Esophagus (tissue), 2 donors: ENCODE results near the gene ASPA. TPM values are rescaled to one million over a fixed set of nuclear protein-coding genes. Genes with fewer than 3 reads are reported as not detected.

Experiments
- H3K27ac ChIP-seq, 2 donors: one replicate each; pipeline ENCODE4 v1.5.1; 2013; ENCODE audit warnings: low read depth in 2 of 2, mild to moderate bottlenecking in 2 of 2, inconsistent platforms in 1 of 2, low read length in 1 of 2, moderate library complexity in 1 of 2
- H3K27me3 ChIP-seq, 2 donors: one replicate each; pipeline ENCODE4 v1.6.1; 2013; ENCODE audit warnings: low read length in 2 of 2, control low read depth in 1 of 2, mild to moderate bottlenecking in 1 of 2; ENCODE audit not compliant: insufficient read depth in 2 of 2, control insufficient read depth in 1 of 2
- H3K36me3 ChIP-seq, 2 donors: one replicate each; pipeline ENCODE4 v1.6.1; 2013; ENCODE audit warnings: low read length in 1 of 2; ENCODE audit not compliant: control insufficient read depth in 2 of 2, insufficient read depth in 2 of 2
- H3K4me1 ChIP-seq, 2 donors: one replicate each; pipeline ENCODE4 v1.6.1; 2013; ENCODE audit warnings: low read length in 1 of 2; ENCODE audit not compliant: control insufficient read depth in 2 of 2, insufficient read depth in 2 of 2
- H3K4me3 ChIP-seq, 2 donors: one replicate each; pipeline ENCODE4 v1.5.1; 2013; ENCODE audit warnings: low read length in 2 of 2, mild to moderate bottlenecking in 2 of 2, low read depth in 1 of 2, moderate library complexity in 1 of 2
- H3K9me3 ChIP-seq, 2 donors: one replicate each; pipeline ENCODE4 v1.6.1; 2013; ENCODE audit warnings: mild to moderate bottlenecking in 2 of 2, low read depth in 1 of 2, low read length in 1 of 2, moderate library complexity in 1 of 2; ENCODE audit not compliant: control insufficient read depth in 2 of 2, insufficient read depth in 1 of 2
- WGBS, 2 donors: extraction: QIAGEN DNeasy Blood & Tissue Kit; methylation state at CpG; one replicate each; pipeline ENCODE4 v1.1.7; 2013; 5-methylcytosine and 5-hydroxymethylcytosine counted together
- polyA plus RNA-seq, 2 donors: library from polyadenylated mRNA; stranded (reverse); fragments of 200-250 nt; gene quantifications; one replicate each; pipeline ENCODE4 v1.2.3, GENCODE V29; 2013
- donor health status: healthy with polysubstance abuse.
- donor health status: Bipolar disorder and iron deficiency.

Gene ASPA
- polyA plus RNA-seq, 2 donors: 0.38 to 0.61 TPM

DNA sequence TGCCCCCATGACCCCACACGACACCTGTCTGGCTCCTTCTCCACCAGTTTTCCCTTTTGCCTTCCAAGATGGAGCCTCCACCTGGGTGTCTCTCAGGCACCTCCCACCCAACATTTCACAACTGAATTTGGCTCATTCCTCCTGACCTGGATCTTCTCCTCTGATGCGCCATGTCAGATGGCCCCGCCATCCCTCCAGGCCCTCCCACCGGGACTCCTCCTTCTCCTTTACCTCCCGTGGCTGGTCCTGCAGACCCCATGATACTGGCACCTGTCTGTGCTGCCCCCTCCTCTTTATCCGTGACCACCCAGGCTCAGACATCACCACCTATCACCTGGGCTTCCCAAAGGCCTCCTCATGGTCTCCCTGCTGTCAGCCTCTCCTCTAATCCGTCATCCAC lies 77.1 kb downstream of the ASPA start:
- H3K4me1 ChIP-seq: peaks cover 0 to 9% of the 10 kb centered on the region in 2 donors
- 87 to 94% methylated on average over 7 of the region's 7 CpGs for WGBS, 2 donors
- H3K9me3 ChIP-seq: no peaks in the 10 kb centered on the region
- H3K27me3 ChIP-seq: no peaks in the 10 kb centered on the region
- no peak overlapping the region for H3K27ac ChIP-seq
- H3K4me3 ChIP-seq: no peak overlapping the region
- H3K36me3 ChIP-seq: no peaks in the 10 kb centered on the region

Other genes starting within 250 kb of the ASPA start
- not detected for gene OR3A1, start 177.6 kb upstream of the ASPA start, polyA plus RNA-seq
- not detected for gene OR3A2, start 89.7 kb upstream of the ASPA start, polyA plus RNA-seq
- not detected for gene OR1E1, start 77.6 kb upstream of the ASPA start, polyA plus RNA-seq
- gene OR3A3, start 64.6 kb upstream of the ASPA start, polyA plus RNA-seq: not detected
- not detected for gene OR1E2, start 42.2 kb upstream of the ASPA start, polyA plus RNA-seq
- gene SPATA22, start 4.2 kb upstream of the ASPA start, polyA plus RNA-seq: under 1 TPM in 1 of 2 donors, not detected in 1; 0.02 TPM
- under 1 TPM; 0.16 to 0.83 TPM for gene TRPV3, start 81.8 kb downstream of the ASPA start, polyA plus RNA-seq
- gene TRPV1, start 133.4 kb downstream of the ASPA start, polyA plus RNA-seq: 1 to 10 TPM; 1.3 to 4.7 TPM
- 1 to 10 TPM; 7.2 to 8.5 TPM for gene SHPK, start 160.3 kb downstream of the ASPA start, polyA plus RNA-seq
- gene CTNS, start 160.8 kb downstream of the ASPA start, polyA plus RNA-seq: 1 to 10 TPM; 3.6 to 4.1 TPM
- gene TAX1BP3, start 192.6 kb downstream of the ASPA start, polyA plus RNA-seq: 100 to 1,000 TPM; 158 to 248 TPM
- 10 to 100 TPM; 50.6 to 73.3 TPM for gene EMC6, start 192.8 kb downstream of the ASPA start, polyA plus RNA-seq
- 1 to 10 TPM in 1 of 2 donors, under 1 TPM in 1; 0.36 to 1.8 TPM for gene P2RX5, start 220.2 kb downstream of the ASPA start, polyA plus RNA-seq
- gene HASPIN, start 247.9 kb downstream of the ASPA start, polyA plus RNA-seq: 1 to 10 TPM in 1 of 2 donors, under 1 TPM in 1; 0.41 to 1.3 TPM